ENCODE data around the gene TNS3.
"Not testable (repeated sequence)": the region's sequence is repeated elsewhere in the genome, so short reads cannot be mapped to it uniquely, and the experiment has no call there.

The TNS3 gene

DNA sequence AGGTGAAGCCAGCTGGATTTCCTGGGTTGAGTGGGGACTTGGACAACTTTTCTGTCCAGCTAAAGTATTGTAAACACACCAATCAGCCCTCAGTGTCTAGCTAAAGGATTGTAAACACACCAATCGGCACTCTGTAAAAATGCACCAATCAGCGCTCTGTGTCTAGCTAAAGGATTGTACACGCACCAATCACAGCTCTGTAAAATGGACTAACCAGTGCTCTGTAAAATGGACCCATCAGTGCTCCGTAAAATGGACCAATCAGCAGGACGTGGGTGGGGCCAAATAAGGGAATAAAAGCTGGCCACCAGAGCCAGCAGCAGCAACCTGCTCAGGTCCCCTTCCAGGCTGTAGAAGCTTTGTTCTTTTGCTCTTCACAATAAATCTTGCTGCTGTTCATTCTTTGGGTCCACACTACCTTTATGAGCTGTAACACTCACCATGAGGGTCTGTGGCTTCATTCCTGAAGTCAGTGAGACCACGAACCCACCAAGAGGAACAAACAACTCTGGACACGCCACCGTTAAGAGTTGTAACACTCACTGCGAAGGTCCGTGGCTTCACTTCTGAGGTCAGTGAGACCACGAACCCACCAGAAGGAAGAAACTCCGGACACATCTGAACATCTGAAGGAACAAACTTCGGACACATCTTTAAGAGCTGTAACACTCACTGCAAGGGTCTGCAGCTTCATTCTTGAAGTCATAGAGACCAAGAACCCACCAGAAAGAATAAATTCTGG, 21.8 kb upstream of the TNS3 start:
- not testable (repeated sequence) for DNase-seq (ENCODE audit: low read depth, low spot score)

DNA sequence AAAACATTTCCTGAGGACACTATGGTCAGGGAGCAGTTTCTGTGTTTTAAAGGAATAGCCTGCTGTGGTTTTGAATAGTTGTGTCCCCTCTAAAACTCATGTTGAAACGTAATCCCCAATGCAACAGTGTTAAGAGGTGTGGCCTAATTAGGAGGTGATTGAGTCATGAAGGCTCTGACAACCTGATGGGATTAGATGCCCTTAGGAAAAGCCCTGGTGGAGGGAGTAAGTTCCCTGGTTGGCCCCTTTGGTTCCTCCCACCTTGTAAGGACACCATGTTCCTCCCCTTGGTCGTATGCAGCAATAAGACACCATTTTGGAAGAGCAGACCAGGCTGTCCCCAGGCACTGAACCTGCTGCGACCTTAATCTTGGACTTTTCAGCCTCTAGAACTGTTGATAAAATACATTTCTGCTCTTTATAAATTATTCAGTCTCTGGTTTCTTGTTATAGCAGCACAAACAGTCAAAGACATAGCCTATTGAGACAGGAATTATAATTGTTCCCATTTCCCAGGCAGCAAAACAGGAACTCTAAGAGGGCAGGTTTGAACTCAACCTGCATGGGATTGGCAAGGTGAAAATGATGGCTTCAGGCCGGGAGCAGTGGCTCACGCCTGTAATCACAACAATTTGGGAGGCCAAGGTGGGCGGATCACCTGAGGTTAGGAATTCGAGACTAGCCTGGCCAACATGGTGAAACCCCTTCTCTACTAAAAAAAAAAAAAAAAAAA, 20.5 kb upstream of the TNS3 start:
- no peak for DNase-seq (ENCODE audit: low read depth, low spot score)

DNA sequence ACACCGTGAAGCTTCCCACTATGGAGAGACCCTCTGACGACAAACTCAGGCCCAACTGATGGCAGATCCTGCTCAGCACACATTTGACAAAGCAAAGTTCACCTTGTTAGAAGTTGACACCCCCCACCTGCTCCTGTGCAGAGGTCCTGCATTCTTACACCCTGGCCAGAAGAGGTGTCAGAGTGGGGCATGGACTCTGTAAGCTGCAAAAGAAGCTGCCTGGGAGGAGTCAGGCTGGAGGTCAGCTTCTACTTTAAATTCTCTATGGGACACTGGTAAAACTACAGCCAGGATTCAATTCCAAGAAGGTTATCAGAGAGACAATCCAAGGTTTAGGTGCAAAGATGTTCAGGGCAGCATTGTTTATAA, 20.0 kb upstream of the TNS3 start:
- DNase-seq (ENCODE audit: low read depth, low spot score), result no peak

DNA sequence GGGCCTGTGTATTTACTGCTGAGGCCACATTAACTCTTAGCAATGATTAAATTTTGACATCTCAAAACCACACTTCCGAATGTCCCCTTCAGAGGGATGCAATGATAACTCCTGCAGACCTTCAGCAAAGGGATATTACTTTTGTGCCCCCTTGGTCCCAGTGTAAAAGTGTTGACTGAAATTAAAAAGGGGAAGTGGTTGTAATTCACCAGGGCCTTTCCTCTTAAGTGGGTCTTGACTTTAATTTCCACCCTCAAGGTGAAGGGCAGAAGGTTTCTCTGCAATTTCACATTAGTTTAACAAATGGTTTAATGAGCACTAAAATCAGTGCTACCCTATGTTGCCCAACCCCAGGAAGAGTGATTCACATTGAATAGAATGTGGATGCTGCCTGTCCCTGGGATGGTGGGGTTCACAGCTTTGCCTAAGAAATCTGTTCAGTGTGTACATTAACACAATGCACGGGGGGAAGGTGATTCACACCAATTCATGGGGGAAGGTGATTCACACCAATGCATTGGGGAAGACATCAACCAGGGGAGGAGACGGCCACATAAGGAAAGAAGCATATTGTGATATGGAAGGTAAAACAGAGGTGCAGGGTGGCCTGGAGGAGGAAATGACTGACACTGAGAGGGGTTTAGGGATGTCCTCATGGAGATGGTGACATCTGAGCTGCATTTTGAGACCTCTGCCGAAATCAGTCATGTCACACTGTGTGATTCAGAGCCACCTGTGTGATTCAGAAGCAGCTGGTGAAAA, 19.4 kb upstream of the TNS3 start:
- no peak for DNase-seq (ENCODE audit: low read depth, low spot score)

DNA sequence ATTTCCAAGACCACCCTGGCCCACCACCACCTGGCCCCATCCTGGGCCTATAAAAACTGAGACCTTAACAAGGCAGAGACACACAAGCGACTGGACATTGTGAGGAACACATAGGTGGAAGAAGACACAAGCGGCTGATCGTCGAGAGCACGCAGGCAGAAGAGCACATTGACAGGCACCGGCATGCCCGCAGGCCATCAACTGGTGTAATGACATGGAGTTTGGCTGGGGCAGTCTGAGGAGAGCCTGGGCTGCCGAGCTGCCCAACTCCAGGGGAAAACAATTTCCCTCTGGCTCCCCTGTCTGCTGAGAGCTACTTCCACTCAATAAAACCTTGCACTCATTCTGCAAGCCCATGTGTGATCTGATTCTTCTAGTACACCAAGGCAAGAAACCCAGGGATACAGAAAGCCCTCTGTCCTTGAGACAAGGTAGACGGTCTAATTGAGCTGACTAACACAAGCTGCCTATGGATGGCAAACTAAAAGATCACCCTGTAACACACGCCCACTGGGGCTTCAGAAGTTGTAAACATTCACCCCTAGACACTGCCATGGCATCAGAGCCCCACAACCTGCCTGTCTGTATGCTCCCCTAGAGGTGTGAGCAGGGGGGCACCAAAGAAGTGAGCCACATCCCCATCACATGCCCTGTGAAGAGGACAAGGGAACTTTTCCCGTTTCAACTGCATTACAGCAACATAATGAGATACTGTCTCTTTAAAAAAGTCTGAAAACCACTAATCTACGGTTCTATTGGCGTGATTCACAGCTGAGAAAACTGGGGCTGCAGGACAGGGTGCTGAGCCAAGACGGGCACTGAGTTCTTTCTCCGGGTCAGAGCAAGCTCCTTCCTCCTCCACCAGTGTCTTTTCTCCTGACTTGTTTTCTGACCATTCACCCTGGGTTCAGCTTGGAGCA, 18.5 kb upstream of the TNS3 start:
- DNase-seq (ENCODE audit: low read depth, low spot score), result no peak

DNA sequence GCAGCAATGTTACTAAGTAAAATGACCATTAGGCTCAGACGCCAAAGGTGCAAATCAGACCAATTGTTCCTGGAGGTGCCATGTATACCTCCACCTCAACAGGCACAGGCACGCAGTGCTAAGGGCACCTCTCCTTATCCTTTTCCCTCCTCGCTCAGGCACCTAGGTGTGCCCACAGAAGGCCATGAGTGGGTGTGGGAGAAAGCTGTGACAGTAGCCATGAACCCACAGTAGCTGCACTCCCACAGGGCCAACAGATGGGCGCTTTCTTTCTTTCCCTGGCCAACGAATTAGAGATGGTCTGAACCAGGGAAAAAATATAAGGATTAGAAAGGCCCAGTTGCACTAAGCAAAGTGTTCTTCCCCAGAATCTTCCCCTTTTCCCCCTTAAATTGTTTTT, 15.5 kb upstream of the TNS3 start:
- DNase-seq (ENCODE audit: low read depth, low spot score), result no peak

DNA sequence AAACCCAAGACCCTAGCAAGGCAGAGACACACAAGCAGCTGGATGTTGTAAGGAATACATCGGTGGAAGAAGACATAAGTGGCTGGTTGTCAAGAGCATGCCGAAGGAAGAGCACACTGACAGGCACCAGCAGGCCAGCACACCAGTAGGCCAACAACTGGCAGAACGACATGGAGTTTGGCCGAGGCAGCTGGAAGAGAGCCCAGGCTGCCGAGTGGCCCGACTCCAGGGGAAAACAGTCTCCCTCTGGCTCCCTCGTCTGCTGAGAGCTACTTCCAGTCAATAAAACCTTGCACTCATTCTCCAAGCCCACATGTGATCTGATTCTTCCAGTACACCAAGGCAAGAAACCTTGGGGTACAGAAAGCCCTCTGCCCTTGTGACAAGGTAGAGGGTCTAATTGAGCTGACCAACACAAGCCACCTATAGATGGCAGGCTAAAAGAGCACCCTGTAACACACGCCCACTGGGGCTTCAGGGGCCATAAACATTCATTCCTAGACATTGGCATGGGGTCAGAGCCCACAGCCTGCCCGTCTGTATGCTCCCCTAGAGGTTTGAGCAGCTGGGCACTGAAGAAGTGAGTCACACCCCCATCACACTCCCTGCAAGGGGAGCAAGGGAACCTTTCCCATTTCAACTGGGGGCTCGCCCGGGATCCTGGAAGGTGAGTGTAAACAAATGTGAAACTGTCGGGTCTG, 14.7 kb upstream of the TNS3 start:
- DNase-seq (ENCODE audit: low read depth, low spot score), result no peak

DNA sequence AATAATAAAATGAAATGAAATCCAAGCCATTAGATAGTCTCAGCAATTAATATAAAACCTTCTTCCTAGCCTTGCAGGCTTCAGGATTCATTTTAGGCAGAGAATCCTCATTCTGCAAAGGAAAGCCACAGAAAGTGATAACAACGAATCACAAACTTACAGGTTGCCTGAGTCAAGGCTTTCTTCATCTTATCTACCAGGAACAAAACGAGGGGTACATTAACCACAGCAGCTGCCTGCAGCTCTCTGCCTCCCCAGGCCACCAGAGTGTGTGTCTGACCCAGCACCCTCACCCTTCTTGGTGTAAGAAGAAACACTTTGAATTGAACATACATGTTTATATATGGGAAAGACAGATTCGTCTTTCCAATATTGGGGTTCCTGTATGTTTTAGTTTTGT, 12.5 kb upstream of the TNS3 start:
- DNase-seq (ENCODE audit: low read depth, low spot score), result no peak

DNA sequence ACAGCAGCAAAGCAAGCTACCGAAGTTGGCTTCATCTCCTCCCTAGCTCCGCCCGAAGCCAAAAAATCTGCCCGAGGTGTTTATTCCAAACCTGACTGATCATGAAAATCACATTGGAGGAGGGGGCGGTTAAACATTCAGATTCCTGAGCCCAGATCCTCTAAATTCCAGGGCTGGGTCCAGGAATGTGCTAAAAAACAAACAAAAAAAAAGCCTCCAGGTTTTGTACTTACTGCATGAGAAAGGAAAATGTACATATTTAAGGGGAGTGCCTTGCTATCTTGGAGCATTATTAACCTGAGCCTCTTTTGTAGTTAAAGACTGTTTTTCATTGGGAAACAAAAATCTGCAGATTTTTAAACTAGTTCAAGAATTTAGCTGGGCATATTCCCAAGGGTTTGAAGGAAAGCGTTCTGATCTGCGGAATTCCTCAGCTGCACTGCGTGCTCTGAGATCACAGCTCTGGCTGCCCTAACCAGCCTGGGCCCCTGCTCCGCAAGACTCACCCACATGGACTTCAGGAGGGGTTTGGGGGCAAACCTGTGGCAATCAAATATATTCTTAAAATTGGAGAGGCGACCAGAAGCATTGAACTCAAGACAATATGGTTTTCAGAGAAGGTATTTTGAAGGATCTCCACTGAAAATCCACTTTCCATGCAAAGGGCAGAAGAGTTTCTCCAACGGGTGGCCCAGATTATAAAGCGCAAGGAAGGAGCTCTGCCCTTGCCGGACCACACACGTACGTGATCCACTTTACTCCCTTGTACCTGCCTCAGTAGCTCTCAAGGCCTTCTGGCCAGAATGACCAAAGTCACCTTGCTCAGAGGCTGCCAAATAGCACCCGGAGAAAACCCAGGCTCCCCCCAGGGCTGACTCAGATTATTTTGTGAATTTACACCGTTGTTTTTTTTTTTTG, 10.0 kb upstream of the TNS3 start:
- DNase-seq (ENCODE audit: low read depth, low spot score), result no peak

DNA sequence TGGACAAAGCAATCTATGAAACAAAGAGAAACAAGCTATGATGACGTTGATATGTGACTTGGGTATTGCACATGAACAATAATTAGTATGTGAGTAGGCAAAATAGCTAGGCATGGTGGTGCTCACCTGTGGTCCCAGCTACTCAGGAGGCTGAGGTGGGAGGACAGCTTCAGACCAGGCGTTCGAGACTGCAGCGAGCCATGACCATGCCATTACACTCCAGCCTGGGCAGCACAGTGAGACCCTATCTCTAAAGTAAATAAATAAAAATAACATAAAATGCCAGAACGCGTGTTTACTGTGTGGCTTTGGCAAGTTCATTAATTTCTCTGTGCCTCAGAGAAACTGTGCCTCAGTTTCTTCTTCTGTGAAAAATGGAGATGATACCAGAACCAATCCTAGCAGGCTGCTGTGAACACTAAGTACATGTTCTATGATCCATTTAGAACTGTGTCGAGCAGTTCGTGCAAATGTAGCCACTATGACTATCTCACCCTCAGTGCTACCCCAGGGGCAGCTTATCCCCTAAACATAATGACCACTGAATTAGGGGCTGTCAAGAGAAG, 9.3 kb upstream of the TNS3 start:
- DNase-seq (ENCODE audit: low read depth, low spot score), result no peak

DNA sequence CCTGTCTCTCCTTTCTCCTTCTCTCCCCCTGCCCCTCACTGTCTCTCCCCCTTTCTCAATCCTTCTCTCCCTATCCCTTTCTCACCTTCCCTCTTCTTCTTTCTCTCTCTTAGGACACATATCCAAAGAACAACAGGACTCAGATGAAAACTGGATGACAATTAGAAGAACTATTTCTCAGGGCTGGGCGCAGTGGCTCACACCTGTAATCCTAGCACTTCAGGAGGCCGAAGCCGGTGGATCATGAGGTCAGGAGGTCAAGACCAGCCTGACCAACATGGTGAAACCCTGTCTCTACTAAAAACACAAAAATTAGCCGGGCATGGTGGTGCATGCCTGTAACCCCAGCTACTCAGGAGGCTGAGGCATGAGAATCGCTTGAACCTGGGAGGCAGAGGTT, 8.3 kb upstream of the TNS3 start:
- not testable (repeated sequence) for DNase-seq (ENCODE audit: low read depth, low spot score)

DNA sequence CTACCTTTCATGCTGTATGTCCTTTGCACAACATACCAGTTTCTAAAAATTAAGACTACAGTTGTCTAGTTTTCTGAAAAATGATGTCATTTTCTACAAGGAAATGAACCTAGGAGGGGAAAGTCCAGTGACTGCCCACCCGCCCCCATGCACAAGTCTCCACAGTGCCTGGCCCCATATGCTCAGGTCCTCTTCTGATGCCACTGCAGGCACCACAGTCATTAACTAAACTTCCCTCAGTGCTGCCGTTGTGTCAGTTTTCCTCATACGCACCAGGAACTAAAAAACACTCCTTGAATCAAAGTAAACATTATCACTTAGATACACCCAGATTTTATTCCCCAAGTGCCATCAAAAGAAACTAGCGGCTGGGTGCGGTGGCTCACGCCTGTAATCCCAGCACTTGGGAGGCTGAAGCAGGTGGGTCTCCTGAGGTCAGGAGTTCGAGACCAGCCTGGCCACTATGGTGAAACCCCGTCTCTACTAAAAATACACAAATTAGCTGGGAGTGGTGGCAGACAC, 6.9 kb upstream of the TNS3 start:
- DNase-seq (ENCODE audit: low read depth, low spot score), result no peak

DNA sequence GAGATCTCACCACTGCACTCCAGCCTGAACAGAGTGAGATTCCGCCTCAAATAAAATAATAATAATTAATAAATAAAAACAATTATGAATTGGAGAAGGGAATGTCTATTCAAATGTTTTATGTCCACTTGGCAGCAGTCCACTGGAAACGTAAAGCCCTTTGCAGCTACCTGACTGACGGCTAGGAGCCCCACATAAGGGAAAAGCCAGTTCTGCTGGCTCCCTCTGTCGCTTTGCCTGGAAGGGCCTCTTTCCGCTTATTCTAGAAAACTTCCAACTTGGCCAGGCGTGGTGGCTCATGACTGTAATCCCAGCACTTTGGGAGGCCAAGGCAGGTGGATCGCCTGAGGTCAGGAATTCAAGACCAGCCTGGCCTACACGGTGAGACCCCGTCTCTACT, 6.1 kb upstream of the TNS3 start:
- DNase-seq (ENCODE audit: low read depth, low spot score), result no peak

DNA sequence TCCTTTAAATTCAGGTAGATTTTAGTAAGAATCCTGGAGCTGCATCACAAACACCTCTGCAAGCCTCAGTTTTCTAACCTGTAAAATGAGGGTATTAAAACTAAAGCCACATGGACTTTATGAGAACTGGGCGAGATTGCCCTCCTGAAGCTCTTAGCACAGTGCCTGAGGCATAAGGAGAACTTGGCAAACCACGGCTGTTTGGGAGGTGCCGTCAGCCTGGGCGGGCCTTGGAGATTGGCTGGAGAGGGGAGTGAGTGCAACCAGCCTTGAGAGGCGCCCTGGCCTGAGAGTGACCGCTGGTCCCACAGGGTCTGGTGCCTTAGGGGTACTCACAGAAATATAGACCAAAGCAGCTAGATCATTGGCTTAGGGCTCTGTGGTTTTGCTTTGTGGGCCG, 5.4 kb upstream of the TNS3 start:
- no peak for DNase-seq (ENCODE audit: low read depth, low spot score)

DNA sequence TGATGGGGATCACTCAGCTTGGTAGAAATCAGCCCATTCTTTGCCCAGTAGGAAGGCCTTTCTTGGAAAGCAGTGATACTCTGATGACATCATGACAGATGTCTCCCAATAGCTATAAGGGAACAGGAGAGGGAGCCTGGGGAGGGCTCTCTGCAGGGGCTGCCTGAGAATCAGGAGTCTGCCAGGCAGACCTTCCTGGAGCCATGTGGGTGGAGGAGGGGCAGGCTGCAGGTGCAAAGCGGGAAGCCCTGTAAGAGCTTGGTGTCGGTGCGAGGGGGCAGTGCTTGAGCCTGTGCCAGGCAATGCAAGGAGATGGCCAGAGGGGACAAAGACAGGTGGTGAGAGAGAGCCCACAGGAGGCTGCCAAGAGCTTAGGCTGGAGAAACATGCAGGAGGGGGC, 5.0 kb upstream of the TNS3 start:
- no peak for DNase-seq (ENCODE audit: low read depth, low spot score)

DNA sequence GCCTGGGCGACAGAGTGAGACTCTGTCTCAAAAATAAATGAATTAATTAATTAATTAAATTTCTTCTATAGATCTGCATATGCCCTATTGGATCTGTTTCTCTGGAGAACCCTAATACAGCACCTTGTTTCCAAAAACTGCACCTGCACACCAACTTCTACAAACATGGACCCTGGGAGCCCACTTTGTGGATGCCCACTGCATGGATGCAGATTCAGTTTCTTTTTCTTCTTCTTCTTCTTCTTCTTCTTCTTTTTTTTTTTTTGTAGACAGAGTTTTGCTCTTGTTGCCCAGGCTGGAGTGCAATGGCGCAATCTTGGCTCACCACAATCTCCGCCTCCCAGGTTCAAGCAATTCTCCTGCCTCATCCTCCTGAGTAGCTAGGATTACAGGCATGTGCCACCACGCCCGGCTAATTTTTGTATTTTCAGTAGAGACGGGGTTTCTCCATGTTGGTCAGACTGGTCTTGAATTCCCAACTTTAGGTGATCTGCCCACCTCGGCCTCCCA, 4.3 kb upstream of the TNS3 start:
- DNase-seq (ENCODE audit: low read depth, low spot score), result not testable (repeated sequence)

DNA sequence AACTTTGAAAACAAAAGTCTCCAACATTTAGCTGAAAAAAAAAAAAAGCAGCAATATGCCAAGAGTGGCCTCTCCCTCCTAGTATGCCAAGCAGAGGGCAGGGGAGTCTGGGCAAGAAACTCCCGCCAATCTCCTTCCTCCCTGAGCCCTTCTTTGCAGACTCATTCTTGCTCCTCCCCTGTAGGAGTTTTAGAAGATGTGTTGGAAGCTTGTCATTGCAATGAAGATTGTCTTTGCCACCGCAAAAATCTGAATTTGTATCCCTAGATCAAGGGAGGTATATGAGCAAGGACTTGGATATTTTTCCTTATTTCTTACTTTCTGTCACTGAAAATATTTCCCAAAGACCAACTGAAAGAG, 2.6 kb upstream of the TNS3 start:
- no peak for DNase-seq (ENCODE audit: low read depth, low spot score)

DNA sequence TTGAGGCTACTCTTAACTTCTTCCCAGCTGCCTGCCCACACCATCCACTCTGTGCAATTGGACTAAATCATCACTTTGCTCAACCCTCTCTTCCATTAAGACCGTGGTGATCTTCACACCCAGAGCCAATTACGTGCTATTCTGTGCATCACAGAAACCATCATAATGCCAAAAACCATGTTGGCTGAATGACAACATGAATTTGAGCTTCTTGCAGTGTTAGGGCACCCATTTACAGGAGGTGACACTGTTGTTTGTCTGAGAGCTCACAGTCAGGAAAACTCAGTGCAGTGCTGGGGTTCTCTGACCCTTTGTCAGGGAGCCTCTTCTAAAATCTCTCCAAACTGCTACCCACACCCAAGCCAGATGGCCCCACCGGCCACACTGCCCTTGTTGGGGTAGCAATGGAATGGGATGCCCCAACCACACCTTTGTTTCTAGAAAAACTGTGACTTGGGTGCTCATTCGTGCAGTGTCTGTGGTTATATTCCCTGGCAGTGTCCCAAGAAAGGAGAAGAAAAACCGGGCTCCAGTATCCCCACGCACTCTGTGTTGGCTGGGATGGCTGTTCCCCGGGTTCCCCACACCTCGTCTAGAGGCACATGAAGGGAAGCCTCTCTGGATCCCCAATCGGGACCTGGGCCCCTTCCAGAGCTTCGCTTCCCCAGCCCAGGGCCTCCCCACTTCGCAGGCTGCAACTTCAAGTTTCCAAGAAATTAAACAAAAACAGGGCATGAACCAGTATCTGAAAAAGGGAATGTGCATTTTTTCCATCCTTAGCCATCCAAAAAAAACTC, 2.0 kb upstream of the TNS3 start:
- DNase-seq (ENCODE audit: low read depth, low spot score), result no peak
